HG02970 (cell line): ENCODE results near the gene CHST6.
A peak's percentile ranks its signal among the peaks of the same experiment; 100 is the strongest.
"Not testable (repeated sequence)": the region's sequence is repeated elsewhere in the genome, so short reads cannot be mapped to it uniquely, and the experiment has no call there.

Source experiments
- ATAC-seq: cut with Tn5 transposase; IDR thresholded peaks from one replicate; pipeline ENCODE4 v1.9.1; 2021; ENCODE audit warnings: mild to moderate bottlenecking, moderate library complexity, moderate number of reproducible peaks; ENCODE audit not compliant: unreplicated experiment, low FRiP score

CHST6 gene

GRCh38 chr16:75478480-75479345, 16.5 kb downstream of the CHST6 start:
- no peak for ATAC-seq

- no peak for ATAC-seq
Observed at GRCh38 chr16:75477680-75478473, 17.4 kb downstream of the CHST6 start.

DNA sequence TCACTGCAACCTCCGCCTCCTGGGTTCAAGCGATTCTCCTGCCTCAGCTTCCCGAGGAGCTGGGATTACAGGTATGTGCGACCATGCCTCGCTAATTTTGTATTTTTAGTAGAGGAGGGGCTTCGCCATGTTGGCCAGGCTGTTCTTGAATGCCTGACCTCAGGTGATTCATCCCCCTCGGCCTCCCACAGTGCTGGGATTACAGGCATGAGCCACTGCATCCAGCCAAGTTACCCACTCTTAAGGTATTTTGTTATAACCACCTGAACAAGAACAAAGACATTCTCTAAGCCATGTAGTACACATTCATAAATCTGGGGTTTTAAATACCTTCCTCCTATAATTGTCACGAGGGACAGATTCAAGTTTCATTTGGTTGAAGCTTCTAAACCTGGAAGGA, 18.4 kb downstream of the CHST6 start:
- no peak for ATAC-seq

- no peak for ATAC-seq
Observed at GRCh38 chr16:75475420-75475847, 19.8 kb downstream of the CHST6 start.

DNA sequence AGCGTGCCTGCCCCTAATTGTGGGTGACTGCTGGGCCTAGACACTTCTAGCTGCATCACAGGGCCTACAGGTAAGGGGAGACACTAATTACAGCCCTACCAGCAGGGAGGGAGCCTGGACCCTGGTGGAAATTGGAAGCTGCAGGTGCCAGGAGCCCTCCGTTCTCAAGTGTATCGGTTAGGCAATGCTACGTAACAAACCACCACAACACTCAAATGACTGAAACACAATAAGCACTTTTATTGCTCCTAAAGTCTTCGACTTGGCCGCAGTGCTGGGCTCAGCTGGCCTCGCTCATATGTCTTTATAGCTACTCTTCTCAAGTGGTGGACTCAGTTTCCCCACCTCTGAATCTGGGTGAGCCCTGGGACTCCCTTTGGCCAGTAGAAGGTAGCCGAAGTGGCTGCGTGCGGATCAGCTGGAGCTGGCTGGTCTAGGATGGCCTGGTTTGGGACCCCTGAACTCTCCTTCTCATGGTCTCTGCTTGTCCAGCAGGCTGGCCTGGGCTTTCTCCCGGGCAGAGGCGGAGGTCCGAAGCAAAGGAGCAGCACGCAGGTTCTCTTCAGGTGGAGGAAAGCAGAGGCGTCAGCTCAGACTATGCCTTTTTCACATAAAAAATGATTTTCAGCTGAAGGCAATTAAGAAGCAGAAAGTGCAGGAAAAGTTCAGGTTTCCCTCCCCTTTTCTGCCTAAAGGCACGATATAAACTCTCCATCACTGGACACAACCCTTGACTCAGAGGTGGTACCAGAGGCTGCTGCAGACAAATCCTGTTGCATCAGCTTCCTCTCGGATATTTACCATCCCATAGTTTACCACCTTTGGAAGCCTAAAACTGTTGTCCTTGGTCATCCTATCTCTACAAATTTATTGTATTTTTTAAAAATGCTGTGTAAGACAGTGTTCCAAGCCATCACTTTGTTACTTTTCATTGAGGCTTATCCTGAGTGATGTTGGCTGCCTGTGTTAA, 22.0 kb downstream of the CHST6 start:
- no peak for ATAC-seq

- no peak for ATAC-seq
Observed at GRCh38 chr16:75471723-75472633, 23.3 kb downstream of the CHST6 start.

DNA sequence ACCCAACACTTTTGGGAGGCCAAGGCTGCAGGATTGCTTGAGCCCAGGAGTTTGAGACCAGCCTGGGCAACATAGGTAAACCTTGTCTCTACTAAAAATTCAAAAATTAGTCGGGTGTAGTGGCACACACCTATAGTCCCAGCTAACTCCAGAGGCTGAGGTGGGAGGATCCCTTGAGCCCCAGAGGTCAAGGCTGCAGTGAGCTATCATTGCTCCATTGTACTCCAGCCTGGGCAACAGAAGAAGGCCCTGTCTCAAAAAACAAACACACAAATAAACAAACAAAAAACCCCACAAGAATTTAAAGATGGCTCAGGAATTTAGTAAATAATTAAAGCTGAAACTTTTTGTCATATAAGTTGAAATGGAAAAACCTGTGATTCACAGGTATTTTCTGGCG, 28.5 kb downstream of the CHST6 start:
- no peak for ATAC-seq

DNA sequence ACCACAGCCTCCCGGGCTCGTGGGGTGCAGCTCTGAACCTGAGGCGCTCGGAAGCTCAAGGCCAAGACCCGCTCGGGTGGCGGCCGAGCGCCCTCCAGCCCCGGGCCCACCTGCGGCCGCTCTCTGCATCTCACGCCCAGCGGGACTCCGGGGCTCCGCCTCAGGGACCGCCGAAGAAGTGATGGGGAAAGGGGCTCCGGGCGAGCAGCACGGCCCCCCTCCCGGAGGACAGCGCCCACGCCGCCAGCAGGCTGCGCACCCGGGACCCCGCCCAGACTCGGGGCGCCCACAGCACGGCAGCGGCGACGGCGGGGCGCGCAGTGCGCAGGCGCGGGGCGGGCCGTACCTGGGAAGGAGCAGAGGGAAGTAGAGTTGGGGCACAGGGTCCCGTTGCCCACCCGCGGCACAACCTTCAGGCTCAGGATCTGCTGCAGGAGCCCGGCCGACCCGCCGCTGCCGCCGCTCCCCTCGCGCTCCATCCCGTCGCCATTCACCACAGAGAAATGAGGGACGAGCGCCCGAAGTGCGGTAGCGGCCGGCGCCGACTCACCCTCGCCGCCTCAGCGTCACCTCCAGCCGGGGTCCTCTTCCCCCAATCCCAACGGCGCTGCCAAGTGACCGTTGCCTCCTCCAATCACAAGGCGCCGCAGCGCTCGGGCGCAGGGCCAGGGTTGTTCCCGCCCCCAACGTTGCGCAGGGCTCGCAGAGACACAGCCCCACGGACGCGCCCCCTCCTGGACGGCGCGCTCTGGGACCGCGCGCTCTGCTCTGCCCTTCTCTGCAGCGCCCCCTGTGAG, 30.9 kb downstream of the CHST6 start, which contains the start of gene TMEM170A:
TMEM170A (minus strand) TSS at position 568 of the 797 bp plus-strand sequence; CDS start at position 479, 89 bp downstream.
- peak; percentile 92 for ATAC-seq

DNA sequence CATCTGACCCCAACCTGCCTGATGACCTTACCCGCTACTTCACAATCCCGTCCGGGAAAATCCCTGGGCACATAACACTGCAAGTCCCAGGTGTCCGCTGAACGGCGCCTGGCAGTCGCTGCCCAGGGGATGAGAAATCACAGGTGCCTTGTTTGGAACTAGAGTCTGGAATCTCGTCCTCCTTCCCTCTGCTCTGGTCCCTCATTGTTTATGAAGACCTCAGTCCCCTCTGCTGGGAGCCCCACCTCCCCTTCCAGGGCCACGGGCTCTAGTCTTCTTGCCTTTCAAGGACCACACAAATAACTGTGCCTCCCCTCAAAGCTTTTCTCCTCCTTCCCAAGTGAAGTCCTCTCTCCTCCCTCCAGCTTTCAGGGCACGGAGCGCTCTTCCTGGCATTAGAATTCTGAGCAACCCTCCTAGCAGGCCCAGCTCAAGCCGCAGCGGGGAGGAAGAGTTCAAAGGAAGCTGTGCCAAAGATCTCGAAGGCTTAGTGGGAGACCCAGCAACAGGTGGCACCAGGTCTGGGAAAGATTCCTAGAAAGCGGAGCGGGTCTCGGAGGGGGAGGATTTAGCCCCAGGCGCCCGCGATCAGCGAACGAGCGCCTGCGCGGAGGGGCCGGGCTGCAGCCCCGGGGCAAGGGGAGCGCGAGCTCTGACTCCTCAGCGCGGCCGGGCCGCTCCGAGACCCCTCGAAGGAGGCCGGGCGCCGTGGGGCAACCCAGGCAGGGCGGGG, 31.7 kb downstream of the CHST6 start:
- ATAC-seq: peak; percentile 12

GRCh38 chr16:75462806-75463205, 32.4 kb downstream of the CHST6 start:
- ATAC-seq: no peak

- ATAC-seq: no peak
Observed at GRCh38 chr16:75461575-75461974, 33.7 kb downstream of the CHST6 start.

DNA sequence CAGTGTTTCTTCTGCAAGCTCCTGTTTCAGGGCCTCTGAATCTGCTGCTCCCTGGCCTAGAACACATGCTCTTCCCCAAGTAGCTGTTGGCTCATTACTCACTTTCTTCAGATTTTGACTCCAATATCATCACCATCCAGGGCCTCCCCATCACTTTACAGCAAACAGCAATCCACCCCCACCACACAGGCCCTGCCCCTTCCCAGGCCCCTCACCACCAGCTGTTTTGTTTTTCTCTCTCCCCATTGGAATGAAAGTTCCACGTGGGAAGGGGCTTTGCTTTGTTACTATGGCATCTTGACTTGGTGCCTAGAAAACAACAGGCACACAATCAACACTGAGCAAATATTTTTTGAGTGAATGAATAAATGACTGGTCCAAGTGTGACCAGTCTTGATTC, 34.8 kb downstream of the CHST6 start:
- ATAC-seq: no peak

- ATAC-seq: no peak
Observed at GRCh38 chr16:75459691-75460090, 35.5 kb downstream of the CHST6 start.

- ATAC-seq: no peak
Observed at GRCh38 chr16:75458439-75458838, 36.8 kb downstream of the CHST6 start.

GRCh38 chr16:75458029-75458428, 37.2 kb downstream of the CHST6 start:
- ATAC-seq: no peak

DNA sequence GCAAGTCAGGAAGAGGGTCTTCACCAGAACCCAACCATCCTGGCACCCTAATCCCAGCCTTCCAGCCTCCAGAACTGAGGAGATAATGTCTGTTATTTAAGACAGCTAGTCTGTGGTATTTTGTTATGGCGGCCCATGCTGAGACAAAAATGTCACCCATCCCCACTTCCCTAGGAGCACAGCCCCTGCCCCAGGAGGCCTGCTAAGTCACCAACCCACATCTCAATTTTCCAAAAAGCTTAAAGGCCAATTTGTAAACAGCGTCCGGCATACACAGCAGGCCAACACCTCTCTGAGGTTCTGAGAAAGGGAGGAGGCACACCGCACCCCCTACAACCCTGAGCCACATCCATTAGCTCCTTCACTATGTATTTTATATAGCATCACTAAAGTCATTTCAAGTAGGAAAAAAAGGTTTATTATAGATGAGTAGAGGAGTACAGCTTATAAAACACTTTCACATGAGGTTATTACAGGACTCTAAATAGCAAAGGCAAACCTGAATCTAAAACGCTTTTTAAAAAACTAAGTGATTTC, 37.7 kb downstream of the CHST6 start:
- ATAC-seq: no peak

GRCh38 chr16:75456971-75457370, 38.3 kb downstream of the CHST6 start:
- ATAC-seq: no peak

DNA sequence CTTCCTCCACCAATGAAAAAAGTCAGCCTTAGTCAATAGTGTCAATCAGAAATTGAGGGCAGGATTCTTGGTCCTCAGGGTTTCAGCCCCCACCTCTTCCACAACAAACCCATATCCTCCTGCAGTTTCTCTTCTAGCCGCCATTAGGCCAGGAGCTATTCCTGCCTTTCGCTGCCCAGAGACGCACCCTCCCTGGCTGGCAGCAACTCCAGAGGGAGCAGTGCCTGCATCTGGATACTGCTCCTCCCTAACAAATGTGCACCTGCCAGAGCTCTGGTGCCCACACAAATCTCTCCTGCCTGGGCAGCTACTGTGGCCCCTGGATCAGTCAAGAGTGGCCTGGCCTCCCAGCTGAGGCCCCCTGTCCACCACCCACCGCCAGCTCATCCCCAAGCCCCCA, 38.8 kb downstream of the CHST6 start:
- ATAC-seq: not testable (repeated sequence)
